Diencephalon (tissue), 1 donor: ENCODE results near the gene NAA11. TPM values are rescaled to one million over a fixed set of nuclear protein-coding genes. Genes with fewer than 3 reads are reported as not detected.

ENCODE experiments used
- total RNA-seq: library from RNA; depleted of rRNA; stranded (reverse); fragments of >200 nt; gene quantifications from one replicate; pipeline ENCODE4 v1.2.3, GENCODE V29; 2014

NAA11 gene
- total RNA-seq: not detected

DNA sequence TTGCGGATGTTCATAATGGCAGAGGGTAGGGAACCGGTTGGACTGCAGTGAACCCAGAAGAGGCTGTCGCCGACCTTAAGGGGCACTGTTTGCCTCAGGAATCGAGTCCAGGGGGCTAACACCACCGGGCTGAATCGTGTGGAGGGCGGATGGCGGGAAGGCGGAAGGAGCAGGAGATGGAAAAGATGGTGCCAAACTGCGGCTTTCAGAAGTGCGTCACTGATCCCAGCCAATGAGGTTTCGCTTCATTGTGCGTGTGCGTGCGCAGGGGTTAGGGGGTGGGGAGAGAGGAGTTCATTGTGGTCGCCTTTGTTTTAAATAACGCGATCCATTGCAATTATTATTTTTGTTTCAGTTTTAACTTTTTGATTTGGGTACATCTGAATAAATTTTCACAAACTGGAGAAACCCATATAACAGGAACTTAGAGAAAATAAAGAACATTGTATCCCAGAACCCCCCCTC, at the start of gene NAA11:
TSS of gene NAA11 (minus strand) at position 198 of the 465 bp plus-strand sequence. CDS start at position 14, 184 bp downstream.

Other genes starting within 250 kb of the NAA11 start
- not detected for gene GK2, start 82.2 kb upstream of the NAA11 start, total RNA-seq